IPS-18c (cell line): ENCODE results near the gene HK2.
"Not testable (repeated sequence)": the region's sequence is repeated elsewhere in the genome, so short reads cannot be mapped to it uniquely, and the experiment has no call there.

Experiments
- H3K4me3 ChIP-seq: 2 replicates; pipeline ENCODE4 v1.7.0; 2013; ENCODE audit warnings: low read depth, mild to moderate bottlenecking, low read length, moderate library complexity; ENCODE audit not compliant: insufficient read depth
- H3K9me3 ChIP-seq: one replicate; pipeline ENCODE4 v1.6.1; 2013; ENCODE audit warnings: mild to moderate bottlenecking, low read length, moderate library complexity; ENCODE audit not compliant: control insufficient read depth, insufficient read depth

The HK2 gene

DNA sequence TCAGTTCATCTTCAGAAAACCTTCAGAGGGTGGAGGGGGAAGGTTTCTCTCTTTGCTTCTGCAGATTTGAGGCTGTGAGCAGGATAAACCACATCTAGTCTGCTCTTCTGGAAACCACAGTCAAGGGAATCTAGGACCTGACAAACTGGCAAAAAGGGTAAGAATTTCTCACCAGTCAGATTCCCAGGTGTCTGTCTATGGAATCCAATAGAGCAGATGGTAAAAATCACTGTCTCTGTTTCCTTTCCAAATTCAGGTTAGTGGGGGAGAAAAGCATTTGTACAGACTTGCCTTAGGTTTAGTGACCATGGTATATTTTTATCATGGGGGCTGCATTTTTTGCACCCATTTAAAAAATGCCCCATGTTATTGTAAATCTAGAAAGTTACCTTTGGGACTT is 62.3 kb downstream of the HK2 start:
- H3K4me3 ChIP-seq = no peak overlapping the region
- H3K9me3 ChIP-seq = no peaks in the 10 kb centered on the region

DNA sequence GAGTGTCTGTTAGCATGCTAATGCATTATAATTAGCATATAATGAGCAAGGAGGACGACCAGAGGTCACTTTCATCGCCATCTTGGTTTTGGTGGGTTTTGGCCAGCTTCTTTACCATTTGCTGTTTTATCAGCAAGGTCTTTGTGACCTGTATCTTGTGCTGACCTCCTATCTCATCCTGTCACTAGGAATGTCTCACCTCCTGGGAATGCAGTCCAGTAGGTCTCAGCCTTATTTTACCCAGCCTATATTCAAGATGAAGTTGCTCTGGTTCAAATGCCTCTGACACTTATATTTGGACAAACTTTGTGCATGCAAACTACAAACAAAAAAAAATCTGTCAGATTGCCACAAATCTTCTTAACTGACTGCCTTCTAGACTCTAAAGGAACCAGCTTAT is 66.3 kb downstream of the HK2 start:
- not testable (repeated sequence) for H3K4me3 ChIP-seq, H3K9me3 ChIP-seq

DNA sequence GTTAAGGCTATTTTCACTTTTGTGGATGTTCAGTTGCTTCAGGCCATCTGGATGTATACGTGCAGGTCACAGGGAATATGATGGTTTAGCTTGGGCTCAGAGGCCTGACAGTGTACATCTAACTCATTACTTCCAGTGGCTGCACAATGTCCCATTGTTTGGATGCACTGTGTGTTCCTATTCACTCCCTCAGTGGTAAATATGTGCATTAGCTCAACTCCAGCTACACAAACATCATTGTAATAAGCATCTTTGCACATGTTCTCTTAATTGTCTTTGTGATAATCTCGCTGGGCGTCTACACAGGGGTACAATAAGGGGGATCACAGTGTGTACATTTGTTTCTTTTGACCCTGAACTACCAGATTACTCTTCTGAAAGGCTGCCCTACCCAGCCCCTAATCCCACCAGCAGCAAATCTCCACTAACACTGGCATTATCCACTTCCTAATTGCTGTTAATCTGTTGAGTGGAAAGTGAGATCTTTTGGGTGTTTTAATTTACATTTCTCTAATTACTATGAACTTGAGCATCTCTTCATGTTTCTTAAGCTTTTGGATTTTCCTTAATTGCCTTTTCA is 68.4 kb downstream of the HK2 start:
- H3K9me3 ChIP-seq = peaks cover 2% of the 10 kb centered on the region
- H3K4me3 ChIP-seq = no peak overlapping the region

DNA sequence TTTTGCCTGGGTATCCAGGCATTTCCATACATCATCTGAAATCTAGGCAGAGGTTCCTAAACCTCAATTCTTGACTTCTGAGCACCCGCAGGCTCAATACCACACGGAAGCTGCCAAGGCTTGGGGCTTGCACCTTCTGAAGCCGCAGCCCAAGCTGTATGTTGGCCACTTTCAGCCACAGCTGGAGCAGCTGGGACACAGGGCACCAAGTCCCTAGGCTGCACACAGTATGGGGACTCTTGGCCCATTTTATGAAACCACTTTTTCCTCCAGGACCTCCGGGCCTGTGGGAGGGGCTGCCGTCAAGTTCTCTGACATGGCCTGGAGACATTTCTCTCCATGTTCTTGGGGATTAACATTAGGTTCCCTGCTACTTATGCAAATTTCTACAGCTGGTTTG is 72.5 kb downstream of the HK2 start:
- Histone ChIP-seq H3K9me3 (peaks cover 2% of the 10 kb centered on the region), H3K4me3 (no peak overlapping the region)

DNA sequence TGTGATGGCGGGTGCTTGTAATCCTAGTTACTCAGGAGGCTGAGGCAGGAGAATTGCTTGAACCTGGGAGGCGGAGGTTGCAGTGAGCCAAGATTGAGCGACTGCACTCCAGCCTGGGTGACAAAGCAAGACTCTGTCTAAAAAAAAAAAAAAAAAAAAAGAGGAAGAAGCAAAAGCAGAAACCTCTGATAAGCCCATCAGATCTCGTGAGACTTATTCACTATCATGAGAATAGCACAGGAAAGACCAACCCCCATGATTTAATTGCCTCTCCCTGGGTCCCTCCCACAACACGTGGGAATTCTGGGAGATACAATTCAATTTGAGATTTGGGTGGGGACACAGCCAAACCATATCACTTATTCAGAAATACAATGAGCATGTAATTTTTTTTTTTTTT is 73.6 kb downstream of the HK2 start:
- H3K9me3 ChIP-seq, H3K4me3 ChIP-seq: not testable (repeated sequence)

DNA sequence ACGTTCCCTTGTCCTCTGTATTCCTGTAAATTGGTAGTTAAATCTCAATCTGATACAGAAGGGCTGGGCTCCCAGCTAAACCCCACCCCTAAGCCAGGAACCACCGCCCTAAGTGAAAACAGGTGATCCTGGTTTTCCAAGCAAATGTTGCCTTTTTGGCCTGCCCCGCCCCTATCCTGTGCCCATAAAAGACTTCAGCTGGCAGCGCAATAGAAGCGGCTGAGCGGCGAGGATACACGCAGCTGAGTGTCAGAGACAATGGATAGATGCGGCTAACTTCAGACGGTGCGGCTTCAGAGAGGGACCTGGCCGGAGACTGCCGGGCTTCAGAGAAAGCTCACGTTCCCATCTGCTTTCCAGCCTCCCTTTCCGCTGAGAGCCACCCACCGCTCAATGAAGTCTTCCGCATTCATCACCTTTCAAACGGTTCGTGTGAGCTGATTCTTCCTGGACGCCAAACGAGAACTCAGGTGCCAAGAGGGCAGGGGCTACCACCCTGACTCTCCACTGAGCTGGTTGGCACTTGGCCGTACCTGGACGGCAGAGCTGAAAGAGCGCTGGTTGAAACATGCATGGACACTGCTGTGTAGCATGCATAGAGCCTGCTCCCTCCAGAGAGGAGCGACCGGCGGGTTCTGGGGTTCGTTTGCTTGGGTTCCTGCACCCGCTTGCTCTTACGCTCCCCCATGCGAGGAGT is 75.0 kb downstream of the HK2 start:
- H3K9me3 ChIP-seq = peaks cover 2% of the 10 kb centered on the region
- no peak overlapping the region for H3K4me3 ChIP-seq

DNA sequence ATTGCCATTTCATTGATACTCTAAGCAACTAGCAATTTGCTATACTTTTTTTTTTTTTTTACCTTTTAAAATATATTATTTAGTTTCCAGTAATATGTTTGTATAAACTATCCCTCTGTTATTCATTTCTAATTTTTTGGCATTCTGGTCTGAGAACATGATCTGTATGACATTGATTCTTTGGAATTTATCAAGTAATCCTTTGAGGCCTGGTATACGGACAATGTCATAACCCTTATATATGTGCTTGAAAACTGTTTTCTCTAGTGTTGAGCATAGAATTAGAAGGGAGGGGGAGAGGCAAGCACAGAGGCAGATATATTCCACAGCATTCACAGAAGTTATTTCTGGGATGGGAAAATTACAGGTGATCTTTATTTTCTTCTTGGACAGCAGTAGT is 76.3 kb downstream of the HK2 start:
- Histone ChIP-seq H3K4me3 (no peak overlapping the region), H3K9me3 (peaks cover 2% of the 10 kb centered on the region)

DNA sequence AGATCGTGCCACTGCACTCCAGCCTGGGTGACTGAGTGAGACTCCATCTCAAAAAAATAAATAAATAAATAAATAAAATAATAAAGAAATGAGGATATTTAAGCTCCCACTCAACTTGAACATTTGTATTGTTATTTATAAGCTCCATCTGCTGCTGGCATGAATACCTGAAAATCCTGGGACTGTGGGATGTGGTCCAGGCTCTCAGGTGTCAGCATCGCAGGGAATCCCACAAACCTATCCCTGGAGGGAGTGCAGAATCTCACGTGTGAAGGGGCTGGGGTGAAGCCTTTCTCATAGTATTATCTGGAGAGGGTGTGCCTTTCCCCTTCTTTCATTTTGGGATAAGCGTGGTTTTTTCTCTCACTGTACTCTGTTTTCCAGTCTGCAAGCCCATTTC is 77.1 kb downstream of the HK2 start:
- H3K9me3 ChIP-seq = peaks cover 2% of the 10 kb centered on the region
- H3K4me3 ChIP-seq = no peak overlapping the region

DNA sequence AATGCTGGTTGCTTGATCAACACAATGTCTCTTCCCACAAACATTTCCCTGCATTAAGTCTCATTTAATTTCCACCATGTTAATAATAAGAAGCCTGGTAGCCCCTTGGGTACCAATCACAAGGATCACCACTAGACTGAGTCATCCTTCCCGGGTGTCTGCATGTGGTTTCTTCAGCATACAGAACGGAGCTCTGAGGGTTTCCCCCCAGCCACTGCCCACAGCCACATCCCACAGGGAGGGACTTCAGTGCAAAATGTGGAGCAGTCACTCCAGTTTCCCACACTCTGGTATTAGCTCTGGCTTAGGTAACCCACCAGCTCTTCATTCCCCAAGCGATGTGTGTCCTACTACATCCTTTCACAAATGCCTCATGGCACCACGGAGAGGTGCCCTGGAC is 81.8 kb downstream of the HK2 start:
- no peak overlapping the region for H3K4me3 ChIP-seq
- H3K9me3 ChIP-seq = peaks cover 2% of the 10 kb centered on the region

DNA sequence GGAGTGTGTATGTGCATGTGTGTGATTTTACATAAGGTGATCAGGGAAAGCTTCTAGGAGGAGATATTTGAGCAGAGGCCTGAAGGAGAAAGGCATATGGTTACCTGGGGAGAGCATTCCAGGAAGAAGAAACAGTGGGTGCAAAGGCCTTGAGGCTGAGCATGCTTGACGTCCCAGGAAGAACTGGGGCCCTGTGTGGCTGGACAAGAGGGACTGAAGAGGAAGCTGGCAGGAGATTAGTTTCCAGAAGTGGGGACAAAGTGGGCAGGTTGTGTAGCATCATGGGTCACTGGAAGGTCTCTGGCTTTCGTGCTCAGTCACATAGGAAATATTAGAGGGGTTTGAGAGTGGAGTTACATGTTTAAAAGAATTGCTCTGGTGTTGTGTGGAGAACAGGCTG is 82.5 kb downstream of the HK2 start:
- Histone ChIP-seq H3K9me3 (peaks cover 2% of the 10 kb centered on the region), H3K4me3 (no peak overlapping the region)

DNA sequence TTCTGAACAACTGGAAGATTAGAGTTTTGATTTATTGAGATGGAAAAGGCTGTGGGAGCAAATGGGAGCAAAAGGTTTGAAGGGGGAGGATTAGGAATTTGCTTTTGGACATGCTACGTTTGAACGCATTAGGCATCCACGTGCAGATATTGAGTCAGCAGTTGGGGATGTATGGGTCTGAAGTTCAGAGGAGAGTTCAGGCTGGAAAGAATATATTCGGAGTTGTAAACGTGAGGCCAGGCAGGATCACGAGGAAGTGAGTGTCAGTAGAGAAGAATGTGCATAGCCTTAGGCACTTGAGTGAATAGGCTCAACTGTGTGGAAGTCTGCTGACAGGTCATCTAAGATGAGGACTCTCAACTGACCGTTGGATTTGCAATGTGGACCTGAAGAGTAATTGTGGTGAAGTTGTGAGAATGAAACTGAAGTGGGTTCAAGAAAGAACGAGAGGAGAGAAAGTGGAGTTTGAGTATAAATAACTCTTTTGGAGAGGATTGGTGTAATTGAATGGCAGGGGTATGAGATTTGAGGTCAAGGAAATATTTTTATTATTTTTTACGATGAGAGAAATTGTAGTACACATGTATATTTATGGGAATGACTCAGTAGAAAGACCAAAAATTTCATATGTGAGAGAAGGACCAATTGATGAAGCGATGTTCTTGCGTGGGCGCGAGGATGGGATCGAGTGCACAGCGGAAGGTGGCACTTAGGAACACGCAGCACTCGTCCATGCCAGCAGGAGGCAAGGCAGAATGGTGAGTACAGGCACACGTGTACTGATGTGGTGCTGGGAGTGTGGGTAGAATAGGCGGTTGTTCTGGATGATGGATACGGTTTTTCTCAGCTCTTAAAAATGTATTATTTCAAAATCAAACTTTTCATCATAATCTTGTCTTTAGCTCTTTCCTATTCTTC is 84.0 kb downstream of the HK2 start:
- H3K4me3 ChIP-seq = no peak overlapping the region
- H3K9me3 ChIP-seq = peaks cover 2% of the 10 kb centered on the region

DNA sequence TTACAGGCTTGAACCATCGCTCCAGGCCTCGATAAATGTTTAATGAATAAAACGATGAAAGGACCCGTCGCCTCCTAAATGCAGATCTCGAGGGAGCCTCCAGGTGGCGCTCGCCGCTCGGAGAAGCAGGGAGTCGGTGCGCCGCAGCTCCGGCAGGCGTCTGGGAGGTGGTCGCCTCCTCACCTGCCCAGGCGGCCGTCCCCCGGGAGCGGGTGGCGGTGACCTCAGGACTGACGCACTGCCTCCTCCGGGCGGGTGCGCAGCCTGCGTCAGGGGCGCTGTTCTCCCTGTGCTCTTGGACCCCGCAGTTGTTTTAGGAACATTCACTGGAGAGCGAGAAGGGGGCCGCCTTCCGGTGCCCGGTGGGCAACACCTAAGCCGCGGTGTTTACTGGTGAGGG is 85.9 kb downstream of the HK2 start:
- peak overlapping the region; percentile 55 for H3K4me3 ChIP-seq
- peaks cover 2% of the 10 kb centered on the region for H3K9me3 ChIP-seq

DNA sequence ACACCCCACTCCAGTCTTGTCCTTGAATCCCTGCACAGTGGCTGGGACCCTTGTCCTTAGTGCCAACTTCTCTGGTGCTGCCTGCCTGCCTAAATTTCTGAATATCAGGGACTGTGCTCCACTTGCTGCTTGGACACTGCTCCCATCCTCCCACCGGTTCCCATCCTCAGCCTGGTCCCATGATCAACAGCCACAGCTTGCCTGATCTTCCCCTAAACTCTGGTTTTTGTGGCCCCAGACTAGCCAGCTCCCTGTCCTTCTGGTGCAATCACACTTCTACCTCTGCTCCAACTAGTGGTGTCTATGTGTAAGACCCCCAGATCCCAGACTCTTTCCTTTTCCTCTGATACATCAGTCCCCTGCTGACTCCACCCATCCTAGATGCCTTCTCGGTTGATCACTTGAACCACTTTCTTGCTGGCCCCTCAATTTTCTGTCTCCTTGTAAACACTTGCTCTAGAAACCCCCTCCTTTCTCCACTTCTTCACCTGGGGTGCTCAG is 87.4 kb downstream of the HK2 start:
- H3K9me3 ChIP-seq = peaks cover 2% of the 10 kb centered on the region
- H3K4me3 ChIP-seq = no peak overlapping the region

DNA sequence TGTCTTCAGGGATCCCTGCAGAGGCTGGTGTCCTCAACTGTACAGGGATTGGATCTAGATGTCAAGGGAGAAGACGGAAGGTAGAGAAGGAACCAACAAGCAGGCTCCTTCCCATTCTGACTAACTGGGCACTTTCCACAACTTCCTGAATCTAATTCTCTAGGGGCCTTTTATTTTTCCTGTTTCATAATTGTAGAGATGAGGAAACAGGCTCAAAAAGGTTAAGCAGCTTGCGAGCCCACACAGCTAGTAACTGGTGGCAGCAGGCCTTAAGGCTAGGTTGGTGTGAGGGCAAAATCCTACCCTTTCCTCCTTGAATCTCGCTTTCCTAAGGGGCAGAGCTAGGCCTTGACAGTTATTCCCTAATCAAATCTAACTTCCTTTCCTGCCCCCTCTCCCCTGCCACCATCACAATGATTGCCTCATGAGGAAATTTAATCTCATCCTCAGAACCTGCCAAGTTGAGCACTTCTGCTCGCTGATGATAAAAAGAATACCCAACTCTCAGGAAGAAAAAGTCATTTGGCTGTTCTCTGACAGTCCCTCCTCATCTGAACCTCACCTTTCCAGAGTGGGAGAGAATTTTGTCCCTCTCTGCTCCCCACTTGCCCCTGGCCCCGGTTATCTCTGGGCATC is 88.8 kb downstream of the HK2 start:
- H3K4me3 ChIP-seq = no peak overlapping the region
- no peaks in the 10 kb centered on the region for H3K9me3 ChIP-seq

DNA sequence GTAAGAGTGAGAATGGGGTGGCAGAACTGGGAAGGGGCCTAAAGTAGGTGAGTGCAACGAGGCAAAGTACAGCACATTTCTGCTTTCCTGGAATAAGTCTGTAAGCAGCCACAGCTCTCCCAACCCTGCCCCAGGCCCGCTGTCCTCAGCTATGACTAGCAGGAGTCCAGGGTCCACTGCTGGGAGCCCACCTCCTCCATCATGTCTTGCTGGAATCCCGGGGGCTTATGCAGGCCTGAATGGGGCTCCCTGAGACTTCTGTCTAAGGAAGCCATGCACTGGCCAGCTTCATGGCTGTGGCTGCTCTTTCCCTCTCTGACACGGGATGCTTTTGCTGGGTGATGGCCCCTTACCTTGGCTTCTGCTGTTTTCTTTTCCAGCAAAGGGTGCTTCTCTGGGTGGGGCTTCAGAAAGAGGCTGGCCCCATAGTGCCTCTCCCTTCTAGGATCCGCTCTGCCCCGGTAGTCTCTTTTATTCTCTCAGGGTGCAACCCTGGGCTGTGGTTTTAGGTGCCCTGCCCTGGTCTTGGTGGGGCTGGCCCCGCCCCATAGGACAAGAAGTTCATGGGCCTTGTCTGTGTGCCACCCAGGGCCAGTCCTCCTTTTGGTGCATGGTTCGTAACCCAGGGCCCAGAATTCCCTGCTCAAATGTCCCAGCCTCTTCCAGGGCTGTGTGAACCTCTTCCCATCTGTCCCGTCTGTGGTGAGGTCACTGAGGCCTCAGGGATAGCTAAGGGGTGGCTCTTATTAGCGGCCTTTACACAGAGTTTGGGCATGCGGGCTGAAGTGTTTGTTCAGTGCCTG is 90.7 kb downstream of the HK2 start:
- Histone ChIP-seq H3K4me3 (no peak overlapping the region), H3K9me3 (no peaks in the 10 kb centered on the region)

DNA sequence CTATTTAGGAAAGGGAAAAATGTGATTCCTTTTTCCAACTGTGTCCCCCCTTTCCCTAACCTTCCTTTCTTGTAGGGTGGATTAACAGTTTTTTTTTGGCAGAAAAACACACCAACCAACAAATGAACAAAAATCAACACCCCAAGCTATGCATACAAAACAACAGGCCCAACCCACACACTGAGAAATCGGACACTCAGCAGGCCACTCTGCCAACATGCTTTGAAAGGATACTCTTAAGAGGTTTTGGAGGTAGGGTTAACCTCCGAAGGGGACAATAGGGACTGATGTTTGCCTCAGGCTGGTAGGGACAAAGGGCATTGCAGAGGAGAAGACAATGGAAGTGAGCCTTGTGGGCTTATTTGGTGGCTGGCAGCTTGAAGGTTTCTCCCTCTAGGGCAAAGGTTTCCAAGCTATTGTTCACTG is 91.4 kb downstream of the HK2 start:
- Histone ChIP-seq H3K9me3 (no peaks in the 10 kb centered on the region), H3K4me3 (no peak overlapping the region)

DNA sequence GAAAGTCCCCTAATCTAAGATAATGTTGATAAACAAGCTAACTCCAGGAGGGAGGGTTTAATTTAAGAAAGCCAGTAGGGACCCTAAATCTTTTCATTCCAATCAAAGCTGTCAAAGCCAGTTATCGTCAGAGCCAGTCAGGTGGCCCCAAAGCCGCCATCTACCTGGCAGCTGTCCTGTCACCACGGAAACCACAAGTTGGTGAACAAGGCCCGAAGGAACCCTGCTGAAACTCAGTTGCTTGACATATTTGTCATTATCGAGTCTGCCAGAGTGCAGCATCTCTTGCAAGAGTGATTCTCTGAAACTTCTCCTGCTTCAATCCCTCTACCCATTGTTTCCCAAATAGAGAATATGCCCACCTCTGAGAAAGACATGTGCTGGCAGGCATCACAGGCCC is 93.7 kb downstream of the HK2 start:
- H3K4me3 ChIP-seq = no peak overlapping the region
- no peaks in the 10 kb centered on the region for H3K9me3 ChIP-seq
